K562 (cell line): ENCODE measurements around the gene SP100. TPM values are rescaled to one million over a fixed set of nuclear protein-coding genes. Genes with fewer than 3 reads are reported as not detected.

Experiments
- ATAC-seq: fragments of 200-7000 bp; cut with Tn5 transposase; 3 replicates; pipeline ENCODE4 v1.9.1; 2020; ENCODE audit warnings: moderate library complexity
- BruUV-seq: library from RNA; stranded (reverse); fragments of 400-500 nt; replicated peaks from 2 replicates; lab custom pipeline; 2021; lab: Mats Ljungman, UMichigan
- CTCF ChIA-PET: fragments of 300-600 bp; formaldehyde crosslinking; extraction: SDS; loops from one replicate; lab custom pipeline; 2021; ENCODE audit warnings: low intra/inter-chr PET ratio; lab: Yijun Ruan, JAX
- POLR2A ChIA-PET: fragments of 300-600, 350-650 bp; sonication (Branson Sonifier 250); formaldehyde crosslinking; extraction: SDS; loops from one replicate; lab custom pipeline; 2021; ENCODE audit warnings: antibody characterized with exemption, inconsistent platforms; lab: Yijun Ruan, JAX
- DNase-seq, 4 experiments: peaks; one replicate each; pipeline versions ENCODE4 v3.0.0 to v3.0.0-alpha.2; 2011 to 2018; ENCODE audit warnings: low spot score in 3 of 4, mixed read lengths in 3 of 4; ENCODE audit errors: extremely low read depth in 1 of 4
- FAIRE-seq: peaks from 2 replicates; lab custom pipeline; 2011; peaks lifted over from hg19 to GRCh38; lab: Jason Lieb, UNC
- H2AFZ ChIP-seq: 2 replicates; pipeline ENCODE4 v1.6.0; 2011; ENCODE audit warnings: low read depth, low read length, control low read depth, inconsistent platforms
- H3K27ac ChIP-seq: fragments of 200-600 bp; 3 replicates; pipeline ENCODE4 v1.8.0; 2011; ENCODE audit warnings: low read depth, mild to moderate bottlenecking, control low read depth, inconsistent platforms, low read length, moderate library complexity, mixed read lengths; ENCODE audit errors: extremely low read depth
- H3K27me3 ChIP-seq, 2 experiments: fragments of 300-600 bp in 1 of 2; 2 replicates in 1 of 2; 3 replicates in 1 of 2; pipeline versions ENCODE4 v1.6.0 to v1.8.0; 2011; ENCODE audit warnings: inconsistent platforms in 2 of 2, low read length in 2 of 2, mild to moderate bottlenecking in 1 of 2, mixed read lengths in 1 of 2, moderate library complexity in 1 of 2; ENCODE audit not compliant: control insufficient read depth in 2 of 2, insufficient read depth in 2 of 2
- H3K36me3 ChIP-seq: fragments of 300-600 bp; 3 replicates; pipeline ENCODE4 v1.8.0; 2011; ENCODE audit warnings: mild to moderate bottlenecking, low read length, inconsistent platforms; ENCODE audit not compliant: control insufficient read depth, insufficient read depth
- H3K4me1 ChIP-seq, 2 experiments: fragments of 200-600 bp in 1 of 2; replicated peaks in 1 of 2; 2 replicates in 1 of 2; 3 replicates in 1 of 2; pipeline versions ENCODE4 v1.5.1 to v1.8.0; 2011; ENCODE audit warnings: inconsistent platforms in 2 of 2, low read length in 2 of 2, mild to moderate bottlenecking in 1 of 2, mixed read lengths in 1 of 2, moderate library complexity in 1 of 2; ENCODE audit not compliant: control insufficient read depth in 2 of 2, insufficient read depth in 2 of 2
- H3K4me2 ChIP-seq: 2 replicates; pipeline ENCODE4 v1.6.1; 2011; ENCODE audit warnings: low read length, control low read depth, inconsistent platforms, mixed read lengths; ENCODE audit not compliant: insufficient read depth
- H3K4me3 ChIP-seq: fragments of 200-600 bp; sonication (generic), shearing (Covaris generic); 2 replicates; pipeline ENCODE4 v1.5.1; 2016; ENCODE audit warnings: control low read depth, inconsistent platforms
- H3K79me2 ChIP-seq: fragments of 200-600 bp; 3 replicates; pipeline ENCODE4 v1.8.0; 2011; ENCODE audit warnings: low read length, inconsistent platforms; ENCODE audit not compliant: control insufficient read depth, insufficient read depth
- H3K9ac ChIP-seq, 2 experiments: 2 replicates each; pipeline versions ENCODE4 v1.6.0 to v1.6.1; 2011; ENCODE audit warnings: low read depth in 2 of 2, low read length in 2 of 2, control low read depth in 1 of 2, inconsistent platforms in 1 of 2, mild to moderate bottlenecking in 1 of 2, mixed read lengths in 1 of 2; ENCODE audit not compliant: insufficient read depth in 1 of 2
- H3K9me1 ChIP-seq: one replicate; pipeline ENCODE4 v1.6.0; 2011; ENCODE audit warnings: inconsistent platforms, mild to moderate bottlenecking, low read length, moderate library complexity; ENCODE audit not compliant: control insufficient read depth, insufficient read depth
- H3K9me3 ChIP-seq: replicated peaks from 2 replicates; pipeline ENCODE4 v1.5.1; 2011; ENCODE audit warnings: low read depth, low read length, inconsistent platforms; ENCODE audit not compliant: control insufficient read depth, insufficient read depth
- H4K20me1 ChIP-seq: replicated peaks from 2 replicates; pipeline ENCODE4 v1.6.1; 2011; ENCODE audit warnings: low read length, inconsistent platforms, mixed read lengths; ENCODE audit not compliant: control insufficient read depth, insufficient read depth
- ARHGAP35 ChIP-seq: fragments of 450-650 bp; IDR thresholded peaks from 2 replicates; pipeline ENCODE4 v1.6.1; 2018; ENCODE audit not compliant: partially characterized antibody
- CTCF ChIP-seq, 3 experiments: IDR thresholded peaks in 2 of 3; conservative IDR thresholded peaks in 1 of 3; 2 replicates each; pipeline ENCODE4 v1.5.1; 2011 to 2012; ENCODE audit warnings: low read length in 3 of 3, mild to moderate bottlenecking in 3 of 3, control low read depth in 2 of 3, improper control_type of control experiment in 1 of 3, inconsistent platforms in 1 of 3, low read depth in 1 of 3, mixed read lengths in 1 of 3, moderate library complexity in 1 of 3; ENCODE audit not compliant: insufficient read depth in 2 of 3
- FIP1L1 ChIP-seq: fragments of 200-400 bp; formaldehyde crosslinking; IDR thresholded peaks from 2 replicates; pipeline ENCODE4 v1.6.1; 2018; ENCODE audit warnings: mild to moderate bottlenecking, low read depth, low read length; ENCODE audit not compliant: poor library complexity, severe bottlenecking
- FOXJ3 ChIP-seq: sonication (generic); formaldehyde crosslinking; IDR thresholded peaks from 2 replicates; pipeline ENCODE4 v1.4.0; 2020; ENCODE audit warnings: mild to moderate bottlenecking, missing genetic modification reagents
- FOXM1 ChIP-seq, 2 experiments: fragments of 450-650 bp in 1 of 2; sonication (generic) in 1 of 2; formaldehyde crosslinking in 1 of 2; IDR thresholded peaks; 2 replicates each; pipeline versions ENCODE4 v1.6.1 to v1.9.0; 2017 to 2022; ENCODE audit warnings: low read depth in 2 of 2, mild to moderate bottlenecking in 2 of 2, missing genetic modification reagents in 1 of 2, moderate library complexity in 1 of 2
- GABPB1 ChIP-seq: sonication (generic); formaldehyde crosslinking; IDR thresholded peaks from 2 replicates; pipeline ENCODE4 v1.8.0; 2022; ENCODE audit warnings: mild to moderate bottlenecking, missing genetic modification reagents
- NFRKB ChIP-seq: fragments of 450-650 bp; IDR thresholded peaks from 2 replicates; pipeline ENCODE4 v1.6.1; 2016; ENCODE audit warnings: low read depth
- PYGO2 ChIP-seq: fragments of 450-650 bp; IDR thresholded peaks from 2 replicates; pipeline ENCODE4 v1.6.1; 2016; ENCODE audit warnings: mild to moderate bottlenecking, missing genetic modification characterization, moderate library complexity, missing compliant biosample characterization
- RBM22 ChIP-seq: fragments of 200-400 bp; formaldehyde crosslinking; IDR thresholded peaks from 2 replicates; pipeline ENCODE4 v1.6.1; 2018; ENCODE audit warnings: low read length, low read depth; ENCODE audit not compliant: poor library complexity, severe bottlenecking
- SAP30 ChIP-seq: fragments of 200-600 bp; sonication (generic); IDR thresholded peaks from 2 replicates; pipeline ENCODE4 v1.6.1; 2012; ENCODE audit warnings: borderline replicate concordance, low read depth, mild to moderate bottlenecking, moderate library complexity, low read length, control low read depth, inconsistent platforms; ENCODE audit not compliant: insufficient read depth, poor library complexity, severe bottlenecking
- SREBF1 ChIP-seq: fragments of 150-350 bp; IDR thresholded peaks from 2 replicates; pipeline ENCODE4 v1.6.1; 2014; ENCODE audit warnings: antibody characterized with exemption, low read depth, low read length, borderline replicate concordance
- SRSF7 ChIP-seq: fragments of 200-400 bp; formaldehyde crosslinking; optimal IDR thresholded peaks from 2 replicates; pipeline ENCODE3; 2017; ENCODE audit warnings: mild to moderate bottlenecking, low read depth, low read length
- TAF9B ChIP-seq: fragments of 450-650 bp; IDR thresholded peaks from 2 replicates; pipeline ENCODE4 v1.6.1; 2018; ENCODE audit warnings: mild to moderate bottlenecking; ENCODE audit not compliant: partially characterized antibody
- THRAP3 ChIP-seq: fragments of 450-650 bp; IDR thresholded peaks from 2 replicates; pipeline ENCODE4 v1.6.1; 2016; ENCODE audit warnings: mild to moderate bottlenecking, inconsistent platforms, borderline replicate concordance
- XRCC5 ChIP-seq: fragments of 200-400 bp; formaldehyde crosslinking; IDR thresholded peaks from 2 replicates; pipeline ENCODE4 v1.6.1; 2017; ENCODE audit warnings: low read depth, mild to moderate bottlenecking, low read length
- ZBTB49 ChIP-seq: sonication (generic); formaldehyde crosslinking; IDR thresholded peaks from 2 replicates; pipeline ENCODE4 v1.8.0; 2022; ENCODE audit warnings: missing genetic modification reagents, mild to moderate bottlenecking, borderline replicate concordance
- WGBS: fragments of 100-300 bp; shearing (Covaris generic); methylation state at CpG from one replicate; pipeline ENCODE4 v1.1.6; 2016; ENCODE audit warnings: low coverage, mixed read lengths; ENCODE audit not compliant: insufficient coverage; ENCODE audit errors: missing lambda C conversion rate; 5-methylcytosine and 5-hydroxymethylcytosine counted together
- in situ Hi-C: fragments of 300-500 bp; cut with MboI; formaldehyde crosslinking; loops from 4 replicates; pipeline ENCODE4 v1.15.0; 2018; ENCODE audit warnings: inconsistent platforms, mixed read lengths
- intact Hi-C: fragments of 100-400 bp; cut with micrococcal nuclease; formaldehyde crosslinking; loops from 2 replicates; pipeline ENCODE4 v1.14.2; 2022
- polyA plus RNA-seq, 8 experiments: library from polyadenylated mRNA; depleted of rRNA in 4 of 8; stranded (reverse) in 5 of 8; unstranded in 3 of 8; fragments of >200 nt; fragmentation: Nextera tagmentation in 2 of 8; fragmentation: Illumina TruSeq in 1 of 8; extraction: Ambion mirVana in 2 of 8; extraction: Trizol in 1 of 8; gene quantifications; 2 replicates each; pipeline versions ENCODE4 v1.2.1 to v1.2.3, GENCODE V29; 2011 to 2014; ENCODE audit warnings: inconsistent platforms in 1 of 8, missing spikeins in 1 of 8
- total RNA-seq, 7 experiments: library from RNA; depleted of rRNA in 6 of 7; stranded (reverse); fragments of >200 nt in 6 of 7; fragmentation: Illumina TruSeq in 2 of 7; extraction: Trizol in 2 of 7; gene quantifications; 2 replicates each; pipeline versions ENCODE4 v1.2.1 to v1.2.3, GENCODE V29; 2011 to 2021; ENCODE audit warnings: low replicate concordance in 1 of 7

The SP100 gene
- total and polyA plus RNA-seq, 9 of the 15 experiments (the other 6 are each of a cell fraction or from before 2014, with no cell fraction given): 19.2 to 39.2 (median 34.6) TPM

- H3K36me3 ChIP-seq: no peaks in the 10 kb centered on the region
- TF ChIP-seq XRCC5: no peak
- TF ChIP-seq CTCF (IDR thresholded peaks at IDR 0.05 in 2 of 3, conservative IDR thresholded peaks at IDR 0.05 in 1 of 3; ENCODE audit: insufficient read depth in 2 of 3, low read depth in 1 of 3, low read length in 3 of 3): no peak
- TF ChIP-seq TAF9B: no peak
- no peak for TF ChIP-seq NFRKB
- no peak for TF ChIP-seq FIP1L1
- no peak for TF ChIP-seq PYGO2 (tag)
- TF ChIP-seq ZBTB49 (CRISPR knock-in tag): no peak
- TF ChIP-seq SRSF7: no peak
- TF ChIP-seq SAP30: no peak
- no peak for TF ChIP-seq FOXJ3 (CRISPR knock-in tag)
- TF ChIP-seq SREBF1: no peak
- TF ChIP-seq ARHGAP35: no peak
- no peak for TF ChIP-seq RBM22
- no peak for TF ChIP-seq GABPB1
- no peak for TF ChIP-seq THRAP3
- no peak for TF ChIP-seq FOXM1 (IDR thresholded peaks at IDR 0.05; ENCODE audit: low read depth)
- no peak for TF ChIP-seq FOXM1 (CRISPR knock-in tag; IDR thresholded peaks at IDR 0.05; ENCODE audit: low read depth)
- 49% methylated on average over 2 of the region's 2 CpGs for WGBS
- H3K27ac ChIP-seq: no peak overlapping the region
- no peak overlapping the region for H2AFZ ChIP-seq
- in situ Hi-C loops (no loop called here), intact Hi-C loops (no loop called here)
- H3K27me3 ChIP-seq: no peaks in the 10 kb centered on the region
- no peak for DNase-seq
- POLR2A ChIA-PET: no interaction called here
- H3K9ac ChIP-seq: no peak overlapping the region
- no peak for FAIRE-seq
- H3K9me1 ChIP-seq: no peaks in the 10 kb centered on the region
- CTCF ChIA-PET: no interaction called here
- BruUV-seq: no TSS peak
- H3K4me2 ChIP-seq: no peak overlapping the region
- no peaks in the 10 kb centered on the region for H3K4me1 ChIP-seq
- ATAC-seq: no peak
- no peak overlapping the region for H3K4me3 ChIP-seq
- no peaks in the 10 kb centered on the region for H3K79me2 ChIP-seq
- no peaks in the 10 kb centered on the region for H4K20me1 ChIP-seq
- H3K9me3 ChIP-seq: no peaks in the 10 kb centered on the region
Measured at GRCh38 chr2:230505162-230505561, 89.2 kb downstream of the SP100 start.
